T-helper 2 cell (primary cell): ENCODE measurements around the gene CCND2.
A peak's percentile ranks its signal among the peaks of the same experiment; 100 is the strongest.
"Not testable (repeated sequence)": the region's sequence is repeated elsewhere in the genome, so short reads cannot be mapped to it uniquely, and the experiment has no call there.

Source experiments
- DNase-seq, 5 experiments: peaks; one replicate each; pipeline versions ENCODE4 v3.0.0 to v3.0.0-alpha.2; 2012 to 2022
- total RNA-seq, 2 donors: gene quantifications; one replicate each; lab custom pipeline; 2026; lab: John Stamatoyannopoulos, UW

CCND2 gene
- total RNA-seq, result 396 to 459 reads per million in 2 donors

DNA sequence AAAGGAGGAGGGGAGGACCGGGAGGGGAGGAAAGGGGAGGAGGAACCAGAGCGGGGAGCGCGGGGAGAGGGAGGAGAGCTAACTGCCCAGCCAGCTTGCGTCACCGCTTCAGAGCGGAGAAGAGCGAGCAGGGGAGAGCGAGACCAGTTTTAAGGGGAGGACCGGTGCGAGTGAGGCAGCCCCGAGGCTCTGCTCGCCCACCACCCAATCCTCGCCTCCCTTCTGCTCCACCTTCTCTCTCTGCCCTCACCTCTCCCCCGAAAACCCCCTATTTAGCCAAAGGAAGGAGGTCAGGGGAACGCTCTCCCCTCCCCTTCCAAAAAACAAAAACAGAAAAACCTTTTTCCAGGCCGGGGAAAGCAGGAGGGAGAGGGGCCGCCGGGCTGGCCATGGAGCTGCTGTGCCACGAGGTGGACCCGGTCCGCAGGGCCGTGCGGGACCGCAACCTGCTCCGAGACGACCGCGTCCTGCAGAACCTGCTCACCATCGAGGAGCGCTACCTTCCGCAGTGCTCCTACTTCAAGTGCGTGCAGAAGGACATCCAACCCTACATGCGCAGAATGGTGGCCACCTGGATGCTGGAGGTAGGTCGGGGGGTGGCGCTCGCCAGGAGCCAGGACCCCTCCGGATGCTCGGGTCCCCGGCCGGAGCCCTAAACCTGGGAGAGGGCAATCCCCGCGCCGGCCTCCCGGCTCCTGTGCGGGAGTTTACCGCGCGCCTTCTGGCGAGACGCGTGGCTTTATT, at the start of gene CCND2:
CCND2 (plus strand) TSS at position 111 of the 744 bp plus-strand sequence; CDS start at position 390, 279 bp downstream.
- peak; percentile 43 to 89 (median 67) for DNase-seq

- DNase-seq, result peak in 1 of 5 experiments; percentile 23
These were observed 49.2 kb upstream of the CCND2 start for GRCh38 chr12:4224206-4224889.

- no peak for DNase-seq
These were observed 48.0 kb upstream of the CCND2 start for GRCh38 chr12:4225571-4225970.

GRCh38 chr12:4227046-4227445, 46.5 kb upstream of the CCND2 start:
- no peak for DNase-seq

DNA sequence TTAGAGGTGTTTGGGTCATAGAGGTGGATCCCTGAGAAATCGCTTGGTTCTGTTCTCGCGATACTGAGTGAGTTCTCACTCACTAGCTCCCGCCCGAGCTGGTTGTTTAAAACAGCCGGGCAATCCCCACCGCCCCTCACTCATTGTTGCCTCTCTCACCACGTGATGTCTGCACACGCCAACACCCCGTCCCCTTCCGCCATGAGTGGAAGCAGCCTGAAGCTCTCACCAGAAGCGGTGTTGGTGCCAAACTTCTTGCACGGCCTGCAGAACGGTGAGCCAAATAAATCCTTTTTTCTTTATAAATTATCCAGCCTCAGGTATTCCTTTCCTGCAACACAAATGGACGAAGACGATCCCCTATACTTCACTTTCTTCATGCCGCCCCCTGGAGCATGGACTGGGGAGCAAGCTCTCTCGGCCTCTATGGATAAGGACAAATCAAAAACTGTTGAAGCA, 45.4 kb upstream of the CCND2 start:
- no peak for DNase-seq

DNA sequence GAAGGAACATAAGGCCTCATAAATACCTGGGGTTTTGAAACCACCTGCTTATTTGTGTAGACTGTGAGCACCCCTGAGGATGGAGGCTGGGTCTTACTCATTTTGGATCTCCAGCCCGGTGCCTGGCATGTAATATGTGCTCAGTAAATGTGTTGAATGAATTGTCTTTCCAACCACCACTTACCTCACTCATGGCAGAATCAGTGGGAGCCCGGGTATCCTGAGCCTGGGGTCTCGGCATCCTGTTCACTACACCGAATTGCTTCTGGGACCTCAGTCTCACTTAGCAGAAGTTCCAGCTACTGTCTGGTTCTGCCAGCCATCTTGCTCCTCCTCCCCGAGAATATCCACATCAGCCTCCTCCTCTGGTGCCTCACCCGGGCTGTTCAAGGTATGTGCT, 43.0 kb upstream of the CCND2 start:
- DNase-seq, result no peak

- DNase-seq, result no peak
These were observed 35.0 kb upstream of the CCND2 start for GRCh38 chr12:4238577-4238976.

DNA sequence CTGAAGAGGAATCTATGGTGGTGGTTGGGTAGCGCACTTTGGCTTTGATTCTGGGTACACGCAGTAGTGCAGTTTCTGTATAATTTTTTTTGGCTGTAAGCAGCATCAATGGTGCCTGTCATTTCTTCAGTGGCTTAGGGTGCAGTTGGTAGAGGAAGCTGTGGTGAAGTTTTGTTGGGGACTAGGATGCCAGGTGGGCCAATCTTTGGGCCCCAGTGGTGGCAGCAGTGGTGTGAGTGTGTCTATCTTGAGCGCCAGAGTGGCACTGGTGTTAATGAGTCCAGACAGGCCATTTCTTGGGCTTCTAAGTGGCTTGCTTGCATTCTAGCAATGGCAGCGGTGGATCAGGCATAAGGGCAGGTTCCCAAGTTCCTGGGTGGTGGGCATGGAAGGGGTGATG, 33.8 kb upstream of the CCND2 start:
- DNase-seq, result no peak

DNA sequence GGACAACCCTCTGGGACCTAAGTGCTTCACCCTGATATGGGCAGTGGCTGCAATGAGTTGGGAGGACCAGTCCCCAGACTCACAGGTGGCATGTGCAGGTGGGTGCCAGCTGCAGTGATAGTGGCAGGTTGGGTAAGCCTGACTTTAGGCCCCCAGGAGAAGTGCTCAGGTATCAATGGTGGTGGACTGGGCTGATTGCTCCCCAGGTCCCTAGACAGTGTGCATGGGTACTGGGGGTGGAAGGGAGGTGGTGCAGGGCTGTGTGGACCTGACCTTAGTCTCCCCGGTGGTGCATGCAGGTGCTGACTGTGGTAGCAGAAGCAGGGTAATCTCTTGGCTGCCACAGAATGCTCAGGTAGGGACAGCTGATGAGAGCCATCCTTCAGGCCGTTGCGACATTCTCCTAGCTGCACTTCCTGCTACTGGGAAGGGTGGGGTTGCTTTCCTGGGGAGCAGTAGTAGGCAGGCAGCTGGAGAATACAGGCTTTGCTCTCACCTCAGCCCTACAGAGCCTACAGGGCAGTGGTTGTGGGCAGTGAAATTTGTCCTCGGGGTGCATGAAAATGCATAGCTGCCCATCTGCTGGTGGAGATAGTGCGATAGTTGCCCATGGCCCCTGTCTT, 33.3 kb upstream of the CCND2 start:
- DNase-seq, result no peak

GRCh38 chr12:4240981-4241380, 32.6 kb upstream of the CCND2 start:
- no peak for DNase-seq

GRCh38 chr12:4241592-4241991, 32.0 kb upstream of the CCND2 start:
- DNase-seq, result no peak

DNA sequence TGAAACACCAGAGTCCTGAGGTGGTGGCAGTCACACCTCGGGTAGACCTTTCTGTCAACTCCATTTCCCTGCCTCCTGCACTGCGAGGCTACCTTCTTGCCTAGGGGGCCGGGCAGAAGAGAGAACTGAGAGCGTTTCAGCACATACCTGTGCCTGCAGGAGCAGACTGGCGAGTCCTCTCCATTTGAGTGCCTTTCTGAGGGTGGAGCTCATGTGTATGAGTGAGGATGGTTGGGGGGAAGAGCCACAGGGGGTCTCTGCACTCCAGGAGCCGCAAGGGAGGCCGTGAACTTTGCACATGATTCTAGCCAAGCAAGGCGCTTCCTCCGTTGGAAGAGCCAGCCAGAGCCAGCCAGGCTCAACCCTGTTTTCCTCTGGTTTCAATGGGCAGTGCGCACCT, 31.0 kb upstream of the CCND2 start:
- DNase-seq, result no peak

DNA sequence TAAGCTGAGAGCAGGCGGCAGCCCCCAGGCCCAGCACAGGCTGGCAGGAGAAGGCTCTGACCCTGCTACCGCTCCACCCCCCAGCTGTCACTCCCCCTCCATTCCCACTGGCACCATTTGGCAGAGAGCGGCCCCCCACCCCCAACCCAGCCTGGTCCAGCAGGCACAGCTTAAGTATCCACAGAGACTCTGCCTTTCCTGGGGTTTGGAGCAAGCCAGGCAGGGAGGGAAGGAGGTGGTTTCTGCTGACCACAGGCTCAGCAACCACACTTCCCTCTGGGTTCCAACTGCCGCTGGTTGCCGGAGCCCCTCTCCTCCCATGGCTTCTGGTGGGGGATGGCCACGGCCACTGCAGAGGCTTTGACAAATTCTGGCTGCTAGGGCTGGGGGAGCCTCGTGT, 30.5 kb upstream of the CCND2 start:
- no peak for DNase-seq

- not testable (repeated sequence) for DNase-seq
These were observed 30.0 kb upstream of the CCND2 start for GRCh38 chr12:4243491-4244100.

DNA sequence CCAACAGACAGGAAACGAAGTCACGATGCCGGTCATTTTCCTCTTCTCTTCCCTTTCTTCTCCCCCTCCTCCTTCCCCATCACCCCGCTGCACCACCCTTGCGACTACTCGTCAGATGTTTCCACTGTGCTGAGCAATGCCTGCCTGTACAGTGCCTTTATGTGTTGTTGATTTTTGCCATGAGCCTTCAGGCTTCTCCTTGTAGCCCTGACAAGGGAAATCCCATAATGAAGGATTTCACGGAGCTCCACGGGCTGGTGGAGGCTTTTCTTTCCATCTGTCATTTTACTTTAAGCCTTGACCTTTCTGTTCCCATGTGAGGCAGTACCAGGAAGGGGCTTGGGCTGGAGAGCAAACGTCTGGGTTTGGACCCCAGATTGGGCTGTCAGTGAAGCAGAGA, 28.7 kb upstream of the CCND2 start:
- DNase-seq, result no peak

- no peak for DNase-seq
These were observed 28.1 kb upstream of the CCND2 start for GRCh38 chr12:4245446-4245845.

DNA sequence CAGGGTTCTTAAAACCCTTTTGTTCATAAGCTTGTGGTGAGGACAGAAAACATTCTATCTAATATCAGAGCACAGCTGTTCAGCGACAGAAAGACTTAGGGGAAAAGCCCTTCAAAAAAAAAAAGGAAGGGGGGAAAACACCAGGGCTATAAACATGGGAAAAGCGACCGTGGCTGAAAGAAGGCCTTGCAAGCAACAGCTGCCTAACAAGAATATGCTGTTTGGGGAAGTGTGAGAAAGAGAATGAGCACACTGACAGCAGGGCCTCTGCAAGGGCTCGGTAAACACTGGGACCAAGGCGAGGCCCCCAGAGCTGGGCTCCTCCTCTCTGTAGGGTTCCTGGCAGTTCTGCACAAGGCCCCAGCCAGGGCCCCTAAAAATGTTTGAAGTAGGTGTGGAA, 27.4 kb upstream of the CCND2 start:
- DNase-seq, result no peak

DNA sequence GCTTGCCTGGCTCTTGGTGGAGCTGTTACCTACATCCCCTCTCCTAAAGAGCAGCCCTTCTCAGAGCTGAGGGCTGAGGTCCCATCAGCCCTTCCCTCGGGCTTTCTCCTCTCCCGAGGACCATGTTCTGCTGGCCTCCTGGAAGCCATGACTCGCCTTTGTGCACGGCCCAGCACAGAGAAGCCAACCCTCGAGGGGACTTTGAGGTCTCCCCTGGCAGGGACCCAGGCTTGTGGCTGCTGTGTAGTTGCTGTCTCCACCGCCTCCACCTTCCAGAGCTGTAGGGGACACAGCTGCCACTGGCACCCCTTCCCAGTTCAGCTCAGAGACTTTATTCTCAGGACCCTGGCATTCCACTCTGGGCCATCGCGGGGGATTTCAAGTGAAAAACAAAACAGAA, 22.9 kb upstream of the CCND2 start:
- no peak for DNase-seq

GRCh38 chr12:4251216-4251891, 22.2 kb upstream of the CCND2 start:
- peak in 2 of 5 experiments; percentile 16 to 33 for DNase-seq

DNA sequence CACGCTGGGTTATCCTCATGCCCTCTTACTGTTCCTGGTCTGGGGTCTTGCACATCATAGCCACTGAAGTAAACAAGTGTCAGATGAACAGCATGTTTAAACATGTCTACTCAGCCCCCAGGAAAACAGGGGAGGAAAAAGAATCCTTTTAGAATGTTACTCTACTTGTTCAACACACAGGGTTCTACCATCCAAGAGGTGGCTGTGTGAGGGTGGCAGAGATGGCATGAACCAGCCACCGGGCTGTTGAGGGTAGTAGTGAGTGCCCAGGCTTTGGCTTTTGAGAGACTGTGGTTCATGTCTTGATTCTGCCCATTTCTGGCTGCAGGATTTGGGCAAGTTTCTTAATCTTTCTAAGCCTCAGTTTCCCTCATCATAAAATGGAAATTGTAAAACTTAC, 21.6 kb upstream of the CCND2 start:
- DNase-seq, result no peak

DNA sequence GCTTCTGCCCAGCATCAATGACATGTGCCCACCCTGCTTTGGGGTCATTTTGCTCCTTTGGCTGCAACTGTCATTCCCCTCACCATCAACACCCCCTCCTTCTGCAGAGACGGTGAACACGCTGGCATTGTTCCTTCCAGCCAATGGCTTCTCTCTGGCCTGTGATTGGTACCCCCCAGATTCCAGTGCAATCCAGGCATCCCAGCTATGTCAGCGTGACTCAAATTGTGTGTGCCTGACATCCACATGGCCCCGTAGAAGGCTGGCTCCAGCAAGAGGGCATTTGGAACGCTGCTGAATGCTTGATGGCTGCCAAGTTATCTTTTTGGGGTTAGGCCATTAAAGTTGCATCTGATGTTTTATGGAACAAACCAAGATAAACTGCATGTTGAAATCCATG, 21.0 kb upstream of the CCND2 start:
- DNase-seq, result no peak

DNA sequence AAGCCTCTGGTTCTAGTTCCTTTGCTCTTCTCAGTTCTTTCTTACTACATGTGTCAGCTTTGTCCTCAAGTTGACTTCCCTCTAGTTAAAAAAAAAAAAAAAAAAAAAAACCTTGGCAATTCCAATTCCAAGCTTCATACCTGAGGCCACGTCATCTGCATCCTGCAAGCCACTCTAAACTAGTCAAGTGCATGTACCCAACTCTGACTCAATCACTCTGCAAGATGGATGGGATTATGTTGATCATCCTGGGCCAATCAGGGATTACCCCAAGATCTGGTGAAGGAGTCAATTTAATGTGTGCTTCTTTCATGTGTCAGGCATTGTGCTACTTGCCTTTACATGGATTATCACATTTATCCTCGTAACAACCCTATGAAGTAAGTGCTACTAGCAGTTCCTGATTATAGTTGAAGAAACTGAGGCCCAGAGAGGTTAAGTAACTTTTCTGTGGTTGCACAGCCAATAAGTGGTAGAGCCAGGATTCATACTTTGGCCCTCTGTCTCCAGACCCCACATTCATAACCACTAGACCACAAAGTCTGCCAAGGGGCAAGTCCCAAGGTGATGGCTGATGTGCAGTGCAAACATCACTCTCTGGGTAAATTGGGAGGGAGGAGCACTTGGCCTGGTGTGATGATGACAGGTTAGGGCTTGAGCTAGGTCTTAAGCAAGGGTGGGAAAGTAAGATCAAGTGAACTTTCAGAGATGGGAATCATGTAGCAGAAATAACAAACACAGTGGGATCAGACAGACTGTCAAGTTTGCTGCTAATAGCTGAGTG, 17.3 kb upstream of the CCND2 start:
- no peak for DNase-seq
